ENCODE measurements around the gene MCUR1.
"Not testable (repeated sequence)": the region's sequence is repeated elsewhere in the genome, so short reads cannot be mapped to it uniquely, and the experiment has no call there.

Gene MCUR1

GRCh38 chr6:13814176-13814937 is at the start of gene MCUR1:
MCUR1 (minus strand) TSS chr6:13814557; CDS start chr6:13814429, 128 bp downstream.
- peak; percentile 36 for DNase-seq

GRCh38 chr6:13863699-13864155 is 49.4 kb upstream of the MCUR1 start:
- DNase-seq: no peak

GRCh38 chr6:13860556-13861185 is 46.3 kb upstream of the MCUR1 start:
- DNase-seq: not testable (repeated sequence)

- DNase-seq: no peak
Observed at GRCh38 chr6:13859871-13860555, 45.7 kb upstream of the MCUR1 start.

- DNase-seq: no peak
Observed at GRCh38 chr6:13854716-13855250, 40.4 kb upstream of the MCUR1 start.

GRCh38 chr6:13853871-13854270 is 39.5 kb upstream of the MCUR1 start:
- no peak for DNase-seq

GRCh38 chr6:13851803-13852202 is 37.4 kb upstream of the MCUR1 start:
- DNase-seq: no peak

- no peak for DNase-seq
Observed at GRCh38 chr6:13851330-13851729, 37.0 kb upstream of the MCUR1 start.

GRCh38 chr6:13850690-13851089 is 36.3 kb upstream of the MCUR1 start:
- not testable (repeated sequence) for DNase-seq

- DNase-seq: peak; percentile 40
Observed at GRCh38 chr6:13848522-13849150, 34.3 kb upstream of the MCUR1 start.

GRCh38 chr6:13847326-13848050 is 33.1 kb upstream of the MCUR1 start:
- DNase-seq: no peak

GRCh38 chr6:13846841-13847240 is 32.5 kb upstream of the MCUR1 start:
- DNase-seq: no peak

GRCh38 chr6:13841936-13842335 is 27.6 kb upstream of the MCUR1 start:
- no peak for DNase-seq

- DNase-seq: no peak
Observed at GRCh38 chr6:13838616-13839015, 24.3 kb upstream of the MCUR1 start.

- no peak for DNase-seq
Observed at GRCh38 chr6:13836170-13836569, 21.8 kb upstream of the MCUR1 start.

GRCh38 chr6:13834790-13835189 is 20.4 kb upstream of the MCUR1 start:
- no peak for DNase-seq

GRCh38 chr6:13834018-13834417 is 19.7 kb upstream of the MCUR1 start:
- DNase-seq: not testable (repeated sequence)

- no peak for DNase-seq
Observed at GRCh38 chr6:13832778-13833177, 18.4 kb upstream of the MCUR1 start.

- no peak for DNase-seq
Observed at GRCh38 chr6:13831615-13832014, 17.3 kb upstream of the MCUR1 start.

- no peak for DNase-seq
Observed at GRCh38 chr6:13830803-13831202, 16.4 kb upstream of the MCUR1 start.

GRCh38 chr6:13829419-13829818 is 15.1 kb upstream of the MCUR1 start:
- not testable (repeated sequence) for DNase-seq

GRCh38 chr6:13828656-13829301 is 14.4 kb upstream of the MCUR1 start:
- not testable (repeated sequence) for DNase-seq

All from NCI-H2081 treated with DMSO at 0.1 percent for 48 hours (cell line).